H1 (cell line): ENCODE measurements around the gene OR2A12. TPM values are rescaled to one million over a fixed set of nuclear protein-coding genes. Genes with fewer than 3 reads are reported as not detected.

Experiments
- CTCF ChIA-PET: fragments of 300-600 bp; sonication (Branson Sonifier 250); formaldehyde crosslinking; loops from one replicate; lab custom pipeline; 2021; ENCODE audit not compliant: partially characterized antibody; lab: Charles Lee
- POLR2A ChIA-PET: fragments of 300-600 bp; sonication (Branson Sonifier 250); formaldehyde crosslinking; loops from one replicate; lab custom pipeline; 2021; ENCODE audit warnings: inconsistent platforms; ENCODE audit not compliant: partially characterized antibody; lab: Charles Lee
- DNase-seq, 2 experiments: peaks; one replicate each; pipeline versions ENCODE4 v3.0.0 to v3.0.0-alpha.2; 2010 to 2022; ENCODE audit warnings: low spot score in 2 of 2, low read depth in 1 of 2, mixed read lengths in 1 of 2
- FAIRE-seq: peaks from 2 replicates; lab custom pipeline; 2011; peaks lifted over from hg19 to GRCh38; lab: Jason Lieb, UNC
- H2AFZ ChIP-seq: 2 replicates; pipeline ENCODE4 v1.8.1; 2012; ENCODE audit warnings: low read length, inconsistent platforms
- H2AK5ac ChIP-seq: 2 replicates; pipeline ENCODE4 v1.6.1; 2013; ENCODE audit warnings: low read depth, low read length
- H2BK120ac ChIP-seq: replicated peaks from 2 replicates; pipeline ENCODE3; 2013; ENCODE audit warnings: low read depth, low read length, inconsistent platforms
- H2BK12ac ChIP-seq: 2 replicates; pipeline ENCODE4 v1.6.1; 2013; ENCODE audit warnings: low read depth, low read length
- H2BK15ac ChIP-seq: 2 replicates; pipeline ENCODE4 v1.6.1; 2013; ENCODE audit warnings: low read length
- H2BK20ac ChIP-seq: 2 replicates; pipeline ENCODE4 v1.6.1; 2013; ENCODE audit warnings: low read length
- H2BK5ac ChIP-seq: 2 replicates; pipeline ENCODE4 v1.6.1; 2013; ENCODE audit warnings: low read depth, low read length
- H3K14ac ChIP-seq: 2 replicates; pipeline ENCODE4 v1.6.1; 2013; ENCODE audit warnings: inconsistent platforms; ENCODE audit not compliant: insufficient read length
- H3K18ac ChIP-seq: 2 replicates; pipeline ENCODE4 v1.6.1; 2013; ENCODE audit warnings: low read length; ENCODE audit errors: extremely low read depth
- H3K23ac ChIP-seq: 2 replicates; pipeline ENCODE4 v1.6.1; 2013; ENCODE audit warnings: inconsistent platforms; ENCODE audit not compliant: insufficient read length
- H3K23me2 ChIP-seq: 2 replicates; pipeline ENCODE4 v1.6.1; 2013; ENCODE audit warnings: low read depth, low read length
- H3K27ac ChIP-seq: 2 replicates; pipeline ENCODE4 v1.6.1; 2011; ENCODE audit warnings: low read depth, low read length, inconsistent platforms
- H3K27me3 ChIP-seq, 4 experiments: replicated peaks in 1 of 4; 1 replicate in 1 of 4; 2 replicates in 3 of 4; pipeline versions ENCODE4 v1.6.1 to v1.8.1; 2011 to 2013; ENCODE audit warnings: low read length in 3 of 4, mild to moderate bottlenecking in 3 of 4, inconsistent platforms in 2 of 4, mixed read lengths in 2 of 4, moderate library complexity in 1 of 4; ENCODE audit not compliant: control insufficient read depth in 3 of 4, insufficient read depth in 3 of 4; ENCODE audit errors: extremely low read depth in 1 of 4
- H3K36me3 ChIP-seq, 4 experiments: 2 replicates each; pipeline versions ENCODE4 v1.6.1 to v1.8.1; 2011 to 2013; ENCODE audit warnings: mild to moderate bottlenecking in 4 of 4, low read length in 3 of 4, moderate library complexity in 2 of 4, control low read depth in 1 of 4, inconsistent platforms in 1 of 4; ENCODE audit not compliant: insufficient read depth in 4 of 4, control insufficient read depth in 2 of 4
- H3K4ac ChIP-seq: replicated peaks from 2 replicates; pipeline ENCODE3; 2013; ENCODE audit warnings: low read length, low read depth, mixed read lengths, inconsistent platforms; ENCODE audit not compliant: insufficient read length
- H3K4me1 ChIP-seq, 4 experiments: replicated peaks in 1 of 4; 1 replicate in 1 of 4; 2 replicates in 3 of 4; pipeline versions ENCODE4 v1.6.1 to v1.8.1; 2011 to 2013; ENCODE audit warnings: low read length in 3 of 4, inconsistent platforms in 2 of 4, mixed read lengths in 1 of 4; ENCODE audit not compliant: insufficient read depth in 4 of 4, control insufficient read depth in 3 of 4
- H3K4me2 ChIP-seq, 2 experiments: 2 replicates each; pipeline versions ENCODE4 v1.6.1 to v1.8.1; 2011 to 2013; ENCODE audit warnings: low read depth in 2 of 2, low read length in 2 of 2, control low read depth in 1 of 2, inconsistent platforms in 1 of 2, mild to moderate bottlenecking in 1 of 2; ENCODE audit not compliant: insufficient read depth in 1 of 2
- H3K4me3 ChIP-seq, 4 experiments: fragments of 200-600, 300-600 bp in 1 of 4; sonication (generic), shearing (Covaris generic), sonication (Bioruptor Twin) in 1 of 4; 2 replicates each; pipeline versions ENCODE4 v1.5.1 to v1.8.1; 2011 to 2016; ENCODE audit warnings: low read length in 4 of 4, low read depth in 3 of 4, control low read depth in 2 of 4, inconsistent platforms in 2 of 4, mild to moderate bottlenecking in 2 of 4, mixed read lengths in 1 of 4, moderate library complexity in 1 of 4; ENCODE audit not compliant: insufficient read depth in 2 of 4; ENCODE audit errors: extremely low read depth in 1 of 4
- H3K56ac ChIP-seq: replicated peaks from 2 replicates; pipeline ENCODE3; 2013; ENCODE audit warnings: low read depth, mild to moderate bottlenecking, mixed read lengths, low read length, inconsistent platforms; ENCODE audit not compliant: insufficient read length
- H3K79me1 ChIP-seq: 2 replicates; pipeline ENCODE4 v1.6.1; 2013; ENCODE audit warnings: low read depth, low read length, control low read depth
- H3K79me2 ChIP-seq, 2 experiments: 2 replicates each; pipeline versions ENCODE4 v1.6.1 to v1.8.1; 2012 to 2013; ENCODE audit warnings: low read length in 2 of 2, mild to moderate bottlenecking in 2 of 2, inconsistent platforms in 1 of 2; ENCODE audit not compliant: insufficient read depth in 2 of 2, control insufficient read depth in 1 of 2
- H3K9ac ChIP-seq, 4 experiments: replicated peaks in 1 of 4; 1 replicate in 1 of 4; 2 replicates in 3 of 4; pipeline versions ENCODE4 v1.6.1 to v1.8.1; 2011 to 2013; ENCODE audit warnings: low read depth in 3 of 4, low read length in 3 of 4, control low read depth in 2 of 4, mild to moderate bottlenecking in 2 of 4, moderate library complexity in 2 of 4, inconsistent platforms in 1 of 4; ENCODE audit errors: extremely low read depth in 1 of 4
- H3K9me3 ChIP-seq, 2 experiments: 2 replicates each; pipeline versions ENCODE4 v1.6.1 to v1.8.1; 2012 to 2013; ENCODE audit warnings: mild to moderate bottlenecking in 2 of 2, moderate library complexity in 2 of 2, control low read depth in 1 of 2, inconsistent platforms in 1 of 2, low read depth in 1 of 2, low read length in 1 of 2, mixed read lengths in 1 of 2; ENCODE audit not compliant: insufficient read depth in 2 of 2
- H4K20me1 ChIP-seq, 2 experiments: replicated peaks in 1 of 2; 2 replicates each; pipeline versions ENCODE3 to v1.8.1; 2011 to 2013; ENCODE audit warnings: inconsistent platforms in 2 of 2, low read length in 2 of 2, mild to moderate bottlenecking in 1 of 2; ENCODE audit not compliant: insufficient read depth in 2 of 2, control insufficient read depth in 1 of 2
- H4K5ac ChIP-seq: 2 replicates; pipeline ENCODE4 v1.6.1; 2013; ENCODE audit warnings: low read length, low read depth, mixed read lengths, inconsistent platforms; ENCODE audit not compliant: insufficient read length
- H4K8ac ChIP-seq: 2 replicates; pipeline ENCODE4 v1.8.0; 2013; ENCODE audit warnings: mild to moderate bottlenecking, moderate library complexity, low read length, inconsistent platforms; ENCODE audit not compliant: insufficient read depth; ENCODE audit errors: extremely low read depth
- H4K91ac ChIP-seq: replicated peaks from 2 replicates; pipeline ENCODE3; 2013; ENCODE audit warnings: low read length, mixed read lengths, inconsistent platforms; ENCODE audit not compliant: insufficient read length
- WGBS, 2 experiments: shearing (Covaris generic) in 1 of 2; methylation state at CpG; one replicate each; pipeline versions ENCODE4 v1.1.6 to v1.1.7; 2013 to 2015; ENCODE audit warnings: low lambda C conversion rate in 2 of 2, mixed read lengths in 2 of 2, inconsistent platforms in 1 of 2, low coverage in 1 of 2, missing lambda C conversion rate in 1 of 2; ENCODE audit not compliant: insufficient replicate concordance in 2 of 2, insufficient coverage in 1 of 2, insufficient read length in 1 of 2; ENCODE audit errors: extremely low coverage in 1 of 2, missing lambda C conversion rate in 1 of 2; 5-methylcytosine and 5-hydroxymethylcytosine counted together
- polyA plus RNA-seq, 7 experiments: library from polyadenylated mRNA; depleted of rRNA in 3 of 7; stranded (reverse) in 5 of 7; unstranded in 2 of 7; fragments of >200 nt in 5 of 7; fragments of 200-250 nt in 2 of 7; gene quantifications; 1 replicate in 5 of 7; 2 replicates in 1 of 7; 4 replicates in 1 of 7; pipeline versions ENCODE4 v1.2.1 to v1.2.3, GENCODE V29; 2011 to 2013; ENCODE audit warnings: missing spikeins in 2 of 7, mixed read lengths in 2 of 7
- total RNA-seq: library from RNA; stranded (reverse); fragmentation: NEBNext Ultra II Directional; extraction: Animal tissue kit (Norgen Biotek cat#: 25700); gene quantifications from 2 replicates; pipeline ENCODE4 v1.2.1, GENCODE V29; 2021

The OR2A12 gene
- total and polyA plus RNA-seq, 2 of the 8 experiments (the other 6 are each of a cell fraction or from before 2014, with no cell fraction given) = not detected

- H3K23ac ChIP-seq = no peak overlapping the region
- no peak overlapping the region for H3K27ac ChIP-seq
- H2BK15ac ChIP-seq = no peak overlapping the region
- H3K4me3 ChIP-seq = no peak overlapping the region
- H2BK12ac ChIP-seq = no peak overlapping the region
- no peak overlapping the region for H2AFZ ChIP-seq
- POLR2A ChIA-PET = no interaction called here
- no peak overlapping the region for H3K14ac ChIP-seq
- no peaks in the 10 kb centered on the region for H4K20me1 ChIP-seq
- no peak overlapping the region for H2AK5ac ChIP-seq
- H3K9me3 ChIP-seq = no peaks in the 10 kb centered on the region
- H3K36me3 ChIP-seq = no peaks in the 10 kb centered on the region
- no peak overlapping the region for H4K8ac ChIP-seq
- H3K27me3 ChIP-seq = no peaks in the 10 kb centered on the region
- no peaks in the 10 kb centered on the region for H3K79me2 ChIP-seq
- no peak overlapping the region for H3K9ac ChIP-seq
- H3K4me2 ChIP-seq = no peak overlapping the region
- H3K4ac ChIP-seq = no peak overlapping the region
- no peak overlapping the region for H2BK20ac ChIP-seq
- no peak overlapping the region for H4K91ac ChIP-seq
- FAIRE-seq = no peak
- H3K56ac ChIP-seq = no peak overlapping the region
- no peaks in the 10 kb centered on the region for H3K4me1 ChIP-seq
- CTCF ChIA-PET = interaction anchor here (0.7 to 2.4 kb wide), 7 partner anchors 10 to 40 kb away, joined by 3 to 8 read pairs (median 3); partner anchors contain the start of gene OR2A5
- no peak for DNase-seq
- H4K5ac ChIP-seq = no peak overlapping the region
- WGBS, 2 experiments = 69% methylated on average over 1 of the region's 1 CpG; no CpG with 5 or more reads in 1 of the 2 experiments
- H2BK120ac ChIP-seq = no peak overlapping the region
- no peak overlapping the region for H3K18ac ChIP-seq
- H3K23me2 ChIP-seq = no peaks in the 10 kb centered on the region
- no peaks in the 10 kb centered on the region for H3K79me1 ChIP-seq
- no peak overlapping the region for H2BK5ac ChIP-seq
These were observed 48.6 kb upstream of the OR2A12 start for GRCh38 chr7:144037414-144038035.
